Large intestine (tissue), 3 donors: ENCODE results near the gene ACSM6. TPM values are rescaled to one million over a fixed set of nuclear protein-coding genes. Genes with fewer than 3 reads are reported as not detected.
"Not testable (repeated sequence)": the region's sequence is repeated elsewhere in the genome, so short reads cannot be mapped to it uniquely, and the experiment has no call there.

Source experiments
- DNase-seq, 2 donors: peaks; one replicate each; pipeline versions ENCODE4 v3.0.0 to v3.0.0-alpha.2; 2013
- H3K27ac ChIP-seq: one replicate; pipeline ENCODE4 v1.5.1; 2013; ENCODE audit warnings: low read length
- H3K27me3 ChIP-seq: 2 replicates; pipeline ENCODE4 v1.6.1; 2013; ENCODE audit warnings: low read length; ENCODE audit not compliant: control insufficient read depth, insufficient read depth
- H3K36me3 ChIP-seq: 2 replicates; pipeline ENCODE4 v1.6.1; 2013; ENCODE audit warnings: low read length; ENCODE audit not compliant: control insufficient read depth, insufficient read depth
- H3K4me1 ChIP-seq: one replicate; pipeline ENCODE4 v1.6.1; 2013; ENCODE audit warnings: low read length; ENCODE audit not compliant: control insufficient read depth, insufficient read depth
- H3K4me3 ChIP-seq: one replicate; pipeline ENCODE4 v1.5.1; 2013; ENCODE audit warnings: low read length
- H3K9me3 ChIP-seq: one replicate; pipeline ENCODE4 v1.6.1; 2013; ENCODE audit warnings: mild to moderate bottlenecking, low read depth, low read length, moderate library complexity; ENCODE audit not compliant: control insufficient read depth
- WGBS: methylation state at CpG from one replicate; pipeline ENCODE4 v1.1.5; 2013; ENCODE audit warnings: low lambda C conversion rate; ENCODE audit not compliant: insufficient coverage; 5-methylcytosine and 5-hydroxymethylcytosine counted together
- polyA plus RNA-seq: library from polyadenylated mRNA; unstranded; fragments of 120-200 nt; gene quantifications from one replicate; pipeline ENCODE4 v1.2.1, GENCODE V29; 2013

ACSM6 gene
- polyA plus RNA-seq, 1 donor = 0.06 TPM

DNA sequence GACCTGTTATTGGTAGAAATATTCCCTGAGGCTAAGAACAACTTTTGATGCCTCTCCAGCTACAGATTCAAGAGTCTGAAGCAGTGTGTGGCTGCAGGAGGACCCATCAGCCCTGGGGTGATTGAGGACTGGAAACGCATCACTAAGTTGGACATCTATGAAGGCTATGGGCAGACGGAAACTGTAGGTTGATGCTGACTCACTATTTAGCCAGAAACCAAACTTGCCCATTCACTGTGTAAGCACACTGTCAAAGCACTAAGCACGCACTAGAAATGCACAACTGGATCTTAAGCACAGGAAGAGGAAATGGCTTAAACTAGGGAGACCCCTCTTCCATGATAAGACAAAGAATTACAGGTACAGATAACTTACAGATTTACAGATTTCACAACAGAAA lies 20.8 kb downstream of the ACSM6 start:
- no peak overlapping the region for H3K27ac ChIP-seq
- H3K36me3 ChIP-seq = no peaks in the 10 kb centered on the region
- no peaks in the 10 kb centered on the region for H3K4me1 ChIP-seq
- no CpG with 5 or more reads among the region's 3 CpGs for whole genome bisulfite sequencing
- no peaks in the 10 kb centered on the region for H3K9me3 ChIP-seq
- no peaks in the 10 kb centered on the region for H3K27me3 ChIP-seq
- DNase-seq = no peak
- no peak overlapping the region for H3K4me3 ChIP-seq

DNA sequence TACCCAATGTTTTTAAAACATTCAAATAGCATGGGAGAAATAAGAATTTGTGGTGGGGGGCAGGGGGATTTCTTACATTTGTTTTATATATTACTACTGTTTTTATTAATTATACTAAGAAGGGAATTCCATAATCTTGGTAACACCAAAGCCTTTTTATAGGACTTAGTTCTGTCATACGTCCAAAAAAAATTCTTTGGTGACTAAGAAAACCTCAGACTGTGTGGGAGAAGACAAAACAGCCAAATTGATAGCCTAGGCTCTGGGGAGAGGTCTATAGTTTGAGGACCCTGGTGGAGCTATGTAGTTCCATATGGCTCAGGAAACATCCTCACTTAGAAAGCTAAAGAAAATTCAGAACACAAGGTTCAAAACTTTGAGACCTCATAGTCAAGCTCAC lies 23.4 kb downstream of the ACSM6 start:
- Histone ChIP-seq H3K4me1 (no peaks in the 10 kb centered on the region), H3K27me3 (no peaks in the 10 kb centered on the region), H3K27ac (no peak overlapping the region), H3K36me3 (no peaks in the 10 kb centered on the region), H3K4me3 (no peak overlapping the region), H3K9me3 (no peaks in the 10 kb centered on the region)
- 100% methylated on average over 1 of the region's 1 CpG for WGBS
- no peak for DNase-seq

DNA sequence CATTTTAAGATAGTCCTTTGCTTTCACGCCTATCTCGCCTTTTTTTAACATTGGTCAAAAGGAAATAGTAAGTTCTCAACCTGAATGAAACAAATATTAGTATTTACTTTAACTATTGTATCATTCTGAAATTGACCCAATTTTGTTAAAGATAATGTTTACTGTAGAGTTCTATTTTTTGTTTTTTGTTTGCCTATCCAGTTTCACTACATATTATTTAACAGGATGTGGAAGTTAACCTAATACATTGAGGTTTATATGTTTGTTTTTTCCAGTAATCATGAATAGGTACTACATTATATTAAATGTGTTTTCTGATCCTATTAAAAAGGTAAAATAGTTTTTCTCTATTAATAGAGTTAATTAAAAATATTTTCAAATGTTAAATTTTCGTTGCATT lies 26.5 kb downstream of the ACSM6 start:
- Histone ChIP-seq H3K27me3 (no peaks in the 10 kb centered on the region), H3K4me3 (no peak overlapping the region), H3K4me1 (no peaks in the 10 kb centered on the region), H3K36me3 (no peaks in the 10 kb centered on the region), H3K27ac (no peak overlapping the region), H3K9me3 (no peaks in the 10 kb centered on the region)
- 88% methylated on average over 3 of the region's 3 CpGs for WGBS
- DNase-seq = no peak

DNA sequence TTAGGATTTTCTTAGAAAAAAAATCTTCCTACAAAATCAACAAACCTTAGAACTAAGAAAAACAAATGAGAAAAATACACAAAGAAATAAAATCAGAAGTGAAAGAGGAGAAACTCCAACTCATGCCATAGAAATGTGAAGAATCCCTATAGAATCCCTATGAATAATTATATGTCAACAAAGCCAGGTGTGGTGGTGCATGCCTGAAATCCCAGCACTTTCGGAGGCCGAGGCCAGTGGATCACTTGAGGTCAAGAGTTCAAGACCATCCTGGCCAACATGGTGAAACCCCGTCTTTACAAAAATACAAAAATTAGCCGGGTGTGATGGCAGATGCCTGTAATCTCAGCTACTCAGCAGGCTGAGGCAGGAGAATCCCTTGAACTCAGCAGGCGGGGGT lies 27.1 kb downstream of the ACSM6 start:
- 100% methylated on average over 2 of the region's 5 CpGs for WGBS
- no peaks in the 10 kb centered on the region for H3K4me1 ChIP-seq
- no peak overlapping the region for H3K4me3 ChIP-seq
- no peaks in the 10 kb centered on the region for H3K36me3 ChIP-seq
- H3K9me3 ChIP-seq = no peaks in the 10 kb centered on the region
- no peak for DNase-seq
- no peak overlapping the region for H3K27ac ChIP-seq
- H3K27me3 ChIP-seq = no peaks in the 10 kb centered on the region

DNA sequence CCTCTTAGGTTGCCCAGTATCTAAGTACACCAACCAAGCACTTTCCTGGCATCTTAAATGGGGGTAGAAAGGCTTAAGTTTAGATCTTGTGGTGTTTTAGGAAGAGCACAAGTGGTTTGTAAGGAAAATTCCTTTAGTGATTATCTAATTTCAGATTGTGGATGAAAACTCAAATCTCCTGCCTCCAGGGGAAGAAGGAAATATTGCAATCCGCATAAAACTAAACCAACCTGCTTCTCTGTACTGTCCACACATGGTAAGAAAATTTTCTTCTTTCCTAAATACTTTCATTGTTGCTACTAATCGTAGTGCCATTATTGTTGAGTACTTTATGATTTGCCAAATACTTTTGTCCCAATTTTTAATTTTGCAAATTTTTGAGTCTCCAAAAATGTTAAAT lies 31.1 kb downstream of the ACSM6 start:
- no peaks in the 10 kb centered on the region for H3K9me3 ChIP-seq
- WGBS = 90% methylated on average over 1 of the region's 2 CpGs
- peaks cover 4% of the 10 kb centered on the region for H3K4me1 ChIP-seq
- no peak overlapping the region for H3K4me3 ChIP-seq
- no peak overlapping the region for H3K27ac ChIP-seq
- H3K36me3 ChIP-seq = no peaks in the 10 kb centered on the region
- H3K27me3 ChIP-seq = no peaks in the 10 kb centered on the region
- no peak for DNase-seq

DNA sequence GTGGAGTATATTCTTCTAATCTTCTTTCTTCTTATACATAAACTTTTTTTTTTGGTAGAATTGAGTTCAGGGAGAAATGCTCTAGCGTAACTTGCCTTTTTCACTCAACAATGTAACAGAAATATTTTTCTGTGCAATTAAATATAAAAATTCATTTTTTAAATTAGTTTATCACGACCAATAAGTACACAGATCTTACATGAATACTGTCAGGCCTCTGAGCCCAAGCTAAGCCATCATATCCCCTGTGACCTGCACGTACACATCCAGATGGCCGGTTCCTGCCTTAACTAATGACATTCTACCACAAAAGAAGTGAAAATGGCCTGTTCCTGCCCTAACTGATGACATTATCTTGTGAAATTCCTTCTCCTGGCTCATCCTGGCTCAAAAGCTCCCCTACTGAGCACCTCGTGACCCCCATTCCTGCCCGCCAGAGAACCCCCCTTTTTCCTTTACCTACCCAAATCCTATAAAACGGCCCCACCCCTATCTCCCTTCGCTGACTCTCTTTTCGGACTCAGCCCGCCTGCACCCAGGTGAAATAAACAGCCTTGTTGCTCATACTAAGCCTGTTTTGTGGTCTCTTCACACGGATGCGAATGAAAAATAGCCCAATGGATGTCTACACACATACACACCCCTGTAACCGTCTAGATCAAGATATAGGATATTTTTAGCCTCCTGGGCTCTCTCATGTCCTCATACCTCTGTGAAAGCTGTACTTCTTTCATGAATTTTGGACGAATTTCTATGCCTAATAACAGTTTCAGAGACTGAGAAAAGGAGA lies 35.1 kb downstream of the ACSM6 start:
- peaks cover 15% of the 10 kb centered on the region for H3K36me3 ChIP-seq
- H3K27me3 ChIP-seq, H3K4me1 ChIP-seq, H3K9me3 ChIP-seq, H3K27ac ChIP-seq, DNase-seq, H3K4me3 ChIP-seq: not testable (repeated sequence)
- WGBS = 83% methylated on average over 1 of the region's 14 CpGs

DNA sequence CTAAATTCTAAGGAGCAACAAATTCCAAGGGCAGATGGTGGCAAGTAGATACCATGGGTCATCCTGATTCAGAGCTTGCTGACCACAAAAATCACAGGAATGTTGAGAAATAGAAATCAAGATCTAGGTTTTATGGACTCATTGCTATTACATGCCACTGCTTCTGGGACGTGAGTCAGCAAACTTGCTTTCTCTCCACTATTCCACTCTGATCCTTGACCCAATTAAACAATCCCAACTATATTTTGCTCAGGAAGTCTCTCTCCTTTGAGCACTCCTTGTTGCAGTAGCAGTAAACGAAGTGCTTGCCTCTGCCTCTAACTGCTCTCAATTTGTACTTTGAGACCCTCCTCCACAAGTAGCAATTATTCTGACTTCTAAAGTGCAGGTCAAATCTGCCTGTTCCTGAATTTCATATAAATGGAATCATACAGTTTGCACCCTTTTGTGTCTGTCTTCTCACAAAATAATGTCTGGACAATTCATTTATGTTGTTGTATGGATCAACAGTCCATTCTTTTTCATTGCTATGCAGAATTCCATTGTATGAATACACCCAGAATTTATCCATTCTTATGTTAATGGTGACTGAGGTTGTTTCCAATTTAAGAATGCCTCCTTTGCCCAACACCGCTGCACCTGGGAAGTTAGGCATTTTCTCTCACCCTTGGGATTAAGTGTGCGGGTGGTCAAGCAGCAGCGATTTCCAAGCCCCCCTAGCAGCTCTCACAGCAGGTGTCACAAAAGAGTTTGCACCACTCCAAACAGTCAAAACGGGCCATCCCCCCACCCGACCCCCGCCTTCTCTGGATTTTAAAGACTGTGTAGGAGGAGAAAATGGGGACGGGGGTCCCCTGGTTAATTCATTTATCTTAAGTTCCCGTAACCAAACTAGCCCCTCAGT lies 35.9 kb downstream of the ACSM6 start:
- H3K4me3 ChIP-seq = peak overlapping the region; percentile 81
- peaks cover 8% of the 10 kb centered on the region for H3K4me1 ChIP-seq
- H3K9me3 ChIP-seq = no peaks in the 10 kb centered on the region
- 44% methylated on average over 4 of the region's 10 CpGs for WGBS
- DNase-seq = peak in 1 of 2 donors; percentile 18
- H3K27ac ChIP-seq = peak overlapping the region; percentile 69
- H3K36me3 ChIP-seq = peaks cover 21% of the 10 kb centered on the region
- no peaks in the 10 kb centered on the region for H3K27me3 ChIP-seq

DNA sequence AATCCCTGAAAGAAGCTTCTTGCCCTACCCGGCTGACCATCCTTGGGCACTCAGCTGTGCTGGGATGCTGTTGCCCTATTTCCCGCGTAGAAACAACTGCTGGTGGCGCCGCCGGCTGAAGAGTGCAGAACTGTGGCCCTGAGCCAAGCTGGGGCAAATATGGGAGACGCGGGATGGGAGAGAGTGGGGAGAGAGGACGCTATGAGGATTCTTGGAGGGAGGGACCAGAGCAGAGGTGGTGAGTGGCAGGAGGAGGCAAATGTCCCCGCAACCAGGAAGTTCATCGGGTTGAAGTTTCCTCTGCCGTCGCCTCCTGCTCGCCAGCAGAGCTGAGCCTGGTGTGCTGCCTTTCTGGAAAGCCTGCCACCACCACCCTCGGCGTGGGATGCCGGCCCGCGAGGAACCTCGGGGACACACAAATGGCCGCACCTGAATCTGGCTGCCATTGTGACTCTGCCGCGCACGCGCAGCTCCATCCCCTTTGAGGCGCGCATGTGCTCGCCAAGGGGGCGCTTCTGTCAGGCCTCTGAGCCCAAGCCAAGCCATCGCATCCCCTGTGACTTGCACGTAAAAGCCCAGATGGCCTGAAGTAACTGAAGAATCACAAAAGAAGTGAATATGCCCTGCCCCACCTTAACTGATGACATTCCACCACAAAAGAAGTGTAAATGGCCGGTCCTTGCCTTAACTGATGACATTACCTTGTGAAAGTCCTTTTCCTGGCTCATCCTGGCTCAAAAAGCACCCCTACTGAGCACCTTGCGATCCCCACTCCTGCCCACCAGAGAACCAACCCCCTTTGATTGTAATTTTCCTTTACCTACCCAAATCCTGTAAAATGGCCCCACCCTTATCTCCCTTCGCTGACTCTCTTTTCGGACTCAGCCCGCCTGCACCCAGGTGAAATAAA lies 36.9 kb downstream of the ACSM6 start:
- WGBS = no CpG with 5 or more reads among the region's 36 CpGs
- H3K4me1 ChIP-seq, H3K9me3 ChIP-seq, H3K27me3 ChIP-seq: not testable (repeated sequence)
- peaks cover 27% of the 10 kb centered on the region for H3K36me3 ChIP-seq
- peak overlapping the region; percentile 81 for H3K4me3 ChIP-seq
- peak; percentile 69 to 81 for DNase-seq
- peak overlapping the region; percentile 69 for H3K27ac ChIP-seq

DNA sequence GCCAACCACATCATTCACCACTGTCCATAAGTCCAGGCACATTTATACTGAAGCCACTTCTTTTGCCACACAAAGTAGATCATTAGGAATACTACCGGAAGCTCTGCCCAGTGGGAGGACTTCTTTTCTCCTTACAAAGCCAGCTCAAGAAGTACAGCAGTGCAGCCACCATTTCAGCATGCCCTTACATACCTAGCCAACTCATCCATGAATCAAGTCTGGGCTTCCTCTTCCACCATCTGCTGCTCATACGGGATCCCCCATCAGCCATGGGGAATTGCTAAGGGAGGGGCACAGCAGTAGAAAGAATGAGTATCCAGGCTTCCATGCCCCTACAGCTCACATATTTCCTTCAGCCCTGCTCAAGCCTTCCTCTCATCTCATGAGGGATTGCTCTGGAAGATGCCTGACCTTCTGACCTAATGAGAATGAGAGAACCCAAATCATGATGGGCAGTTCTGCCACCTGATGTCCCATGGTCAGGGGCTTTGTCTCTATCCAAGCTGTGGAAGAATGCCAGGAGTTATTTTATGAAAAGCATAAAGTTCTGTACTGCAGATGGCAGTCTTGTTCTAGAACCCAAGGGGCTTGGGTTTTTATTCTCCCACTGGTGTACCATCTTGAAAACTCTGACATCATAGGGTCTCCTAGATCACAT lies 39.5 kb downstream of the ACSM6 start:
- no CpG with 5 or more reads among the region's 2 CpGs for WGBS
- peaks cover 51% of the 10 kb centered on the region for H3K36me3 ChIP-seq
- peaks cover 8% of the 10 kb centered on the region for H3K4me1 ChIP-seq
- H3K4me3 ChIP-seq = no peak overlapping the region
- H3K27me3 ChIP-seq = no peaks in the 10 kb centered on the region
- DNase-seq = no peak
- no peaks in the 10 kb centered on the region for H3K9me3 ChIP-seq
- no peak overlapping the region for H3K27ac ChIP-seq
